ENCODE results near the gene FAP.

FAP gene

GRCh38 chr2:162123806-162124758 is 119.2 kb downstream of the FAP start:
- peak; percentile 44 for DNase-seq (ENCODE audit: low spot score)

Measured in ecto neural progenitor cell (in vitro differentiated cells).